ENCODE data around the gene ARL14EPL.

- no peak for TF ChIP-seq CREM (CRISPR knock-in tag; IDR thresholded peaks at IDR 0.05)
- no peak for TF ChIP-seq MLX (CRISPR knock-in tag; IDR thresholded peaks at IDR 0.05)
- no peak for TF ChIP-seq ESRRA (CRISPR knock-in tag; IDR thresholded peaks at IDR 0.05; ENCODE audit: borderline replicate concordance)
- TF ChIP-seq, protein P1, sequence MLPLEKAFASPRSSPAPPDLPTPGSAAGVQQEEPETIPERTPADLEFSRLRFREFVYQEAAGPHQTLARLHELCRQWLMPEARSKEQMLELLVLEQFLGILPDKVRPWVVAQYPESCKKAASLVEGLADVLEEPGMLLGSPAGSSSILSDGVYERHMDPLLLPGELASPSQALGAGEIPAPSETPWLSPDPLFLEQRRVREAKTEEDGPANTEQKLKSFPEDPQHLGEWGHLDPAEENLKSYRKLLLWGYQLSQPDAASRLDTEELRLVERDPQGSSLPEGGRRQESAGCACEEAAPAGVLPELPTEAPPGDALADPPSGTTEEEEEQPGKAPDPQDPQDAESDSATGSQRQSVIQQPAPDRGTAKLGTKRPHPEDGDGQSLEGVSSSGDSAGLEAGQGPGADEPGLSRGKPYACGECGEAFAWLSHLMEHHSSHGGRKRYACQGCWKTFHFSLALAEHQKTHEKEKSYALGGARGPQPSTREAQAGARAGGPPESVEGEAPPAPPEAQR (CRISPR knock-in tag; IDR thresholded peaks at IDR 0.05), result no peak
- no peak for TF ChIP-seq ATF6 (CRISPR knock-in tag; IDR thresholded peaks at IDR 0.05)
- TF ChIP-seq, protein P2, sequence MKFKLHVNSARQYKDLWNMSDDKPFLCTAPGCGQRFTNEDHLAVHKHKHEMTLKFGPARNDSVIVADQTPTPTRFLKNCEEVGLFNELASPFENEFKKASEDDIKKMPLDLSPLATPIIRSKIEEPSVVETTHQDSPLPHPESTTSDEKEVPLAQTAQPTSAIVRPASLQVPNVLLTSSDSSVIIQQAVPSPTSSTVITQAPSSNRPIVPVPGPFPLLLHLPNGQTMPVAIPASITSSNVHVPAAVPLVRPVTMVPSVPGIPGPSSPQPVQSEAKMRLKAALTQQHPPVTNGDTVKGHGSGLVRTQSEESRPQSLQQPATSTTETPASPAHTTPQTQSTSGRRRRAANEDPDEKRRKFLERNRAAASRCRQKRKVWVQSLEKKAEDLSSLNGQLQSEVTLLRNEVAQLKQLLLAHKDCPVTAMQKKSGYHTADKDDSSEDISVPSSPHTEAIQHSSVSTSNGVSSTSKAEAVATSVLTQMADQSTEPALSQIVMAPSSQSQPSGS (CRISPR knock-in tag; IDR thresholded peaks at IDR 0.05; ENCODE audit: borderline replicate concordance, low read depth), result no peak
- TF ChIP-seq, protein P3, sequence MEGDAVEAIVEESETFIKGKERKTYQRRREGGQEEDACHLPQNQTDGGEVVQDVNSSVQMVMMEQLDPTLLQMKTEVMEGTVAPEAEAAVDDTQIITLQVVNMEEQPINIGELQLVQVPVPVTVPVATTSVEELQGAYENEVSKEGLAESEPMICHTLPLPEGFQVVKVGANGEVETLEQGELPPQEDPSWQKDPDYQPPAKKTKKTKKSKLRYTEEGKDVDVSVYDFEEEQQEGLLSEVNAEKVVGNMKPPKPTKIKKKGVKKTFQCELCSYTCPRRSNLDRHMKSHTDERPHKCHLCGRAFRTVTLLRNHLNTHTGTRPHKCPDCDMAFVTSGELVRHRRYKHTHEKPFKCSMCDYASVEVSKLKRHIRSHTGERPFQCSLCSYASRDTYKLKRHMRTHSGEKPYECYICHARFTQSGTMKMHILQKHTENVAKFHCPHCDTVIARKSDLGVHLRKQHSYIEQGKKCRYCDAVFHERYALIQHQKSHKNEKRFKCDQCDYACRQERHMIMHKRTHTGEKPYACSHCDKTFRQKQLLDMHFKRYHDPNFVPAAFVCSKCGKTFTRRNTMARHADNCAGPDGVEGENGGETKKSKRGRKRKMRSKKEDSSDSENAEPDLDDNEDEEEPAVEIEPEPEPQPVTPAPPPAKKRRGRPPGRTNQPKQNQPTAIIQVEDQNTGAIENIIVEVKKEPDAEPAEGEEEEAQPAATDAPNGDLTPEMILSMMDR (IDR thresholded peaks at IDR 0.05), result no peak
- no peak for TF ChIP-seq PRRX2 (CRISPR knock-in tag; IDR thresholded peaks at IDR 0.05)
- TF ChIP-seq, protein P4, sequence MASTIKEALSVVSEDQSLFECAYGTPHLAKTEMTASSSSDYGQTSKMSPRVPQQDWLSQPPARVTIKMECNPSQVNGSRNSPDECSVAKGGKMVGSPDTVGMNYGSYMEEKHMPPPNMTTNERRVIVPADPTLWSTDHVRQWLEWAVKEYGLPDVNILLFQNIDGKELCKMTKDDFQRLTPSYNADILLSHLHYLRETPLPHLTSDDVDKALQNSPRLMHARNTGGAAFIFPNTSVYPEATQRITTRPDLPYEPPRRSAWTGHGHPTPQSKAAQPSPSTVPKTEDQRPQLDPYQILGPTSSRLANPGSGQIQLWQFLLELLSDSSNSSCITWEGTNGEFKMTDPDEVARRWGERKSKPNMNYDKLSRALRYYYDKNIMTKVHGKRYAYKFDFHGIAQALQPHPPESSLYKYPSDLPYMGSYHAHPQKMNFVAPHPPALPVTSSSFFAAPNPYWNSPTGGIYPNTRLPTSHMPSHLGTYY (CRISPR knock-in tag; IDR thresholded peaks at IDR 0.05), result no peak
- TF ChIP-seq, protein P5, sequence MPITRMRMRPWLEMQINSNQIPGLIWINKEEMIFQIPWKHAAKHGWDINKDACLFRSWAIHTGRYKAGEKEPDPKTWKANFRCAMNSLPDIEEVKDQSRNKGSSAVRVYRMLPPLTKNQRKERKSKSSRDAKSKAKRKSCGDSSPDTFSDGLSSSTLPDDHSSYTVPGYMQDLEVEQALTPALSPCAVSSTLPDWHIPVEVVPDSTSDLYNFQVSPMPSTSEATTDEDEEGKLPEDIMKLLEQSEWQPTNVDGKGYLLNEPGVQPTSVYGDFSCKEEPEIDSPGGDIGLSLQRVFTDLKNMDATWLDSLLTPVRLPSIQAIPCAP (CRISPR knock-in tag; IDR thresholded peaks at IDR 0.05), result no peak
- TF ChIP-seq, protein P6, sequence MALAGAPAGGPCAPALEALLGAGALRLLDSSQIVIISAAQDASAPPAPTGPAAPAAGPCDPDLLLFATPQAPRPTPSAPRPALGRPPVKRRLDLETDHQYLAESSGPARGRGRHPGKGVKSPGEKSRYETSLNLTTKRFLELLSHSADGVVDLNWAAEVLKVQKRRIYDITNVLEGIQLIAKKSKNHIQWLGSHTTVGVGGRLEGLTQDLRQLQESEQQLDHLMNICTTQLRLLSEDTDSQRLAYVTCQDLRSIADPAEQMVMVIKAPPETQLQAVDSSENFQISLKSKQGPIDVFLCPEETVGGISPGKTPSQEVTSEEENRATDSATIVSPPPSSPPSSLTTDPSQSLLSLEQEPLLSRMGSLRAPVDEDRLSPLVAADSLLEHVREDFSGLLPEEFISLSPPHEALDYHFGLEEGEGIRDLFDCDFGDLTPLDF (CRISPR knock-in tag; IDR thresholded peaks at IDR 0.05), result no peak
These were observed 21.2 kb upstream of the ARL14EPL start for GRCh38 chr5:116011046-116011445.
